ENCODE measurements around the gene TBX6. TPM values are rescaled to one million over a fixed set of nuclear protein-coding genes. Genes with fewer than 3 reads are reported as not detected.

TBX6 gene
- total RNA-seq, 1 donor from 2014 or later, result 2.7 TPM

DNA sequence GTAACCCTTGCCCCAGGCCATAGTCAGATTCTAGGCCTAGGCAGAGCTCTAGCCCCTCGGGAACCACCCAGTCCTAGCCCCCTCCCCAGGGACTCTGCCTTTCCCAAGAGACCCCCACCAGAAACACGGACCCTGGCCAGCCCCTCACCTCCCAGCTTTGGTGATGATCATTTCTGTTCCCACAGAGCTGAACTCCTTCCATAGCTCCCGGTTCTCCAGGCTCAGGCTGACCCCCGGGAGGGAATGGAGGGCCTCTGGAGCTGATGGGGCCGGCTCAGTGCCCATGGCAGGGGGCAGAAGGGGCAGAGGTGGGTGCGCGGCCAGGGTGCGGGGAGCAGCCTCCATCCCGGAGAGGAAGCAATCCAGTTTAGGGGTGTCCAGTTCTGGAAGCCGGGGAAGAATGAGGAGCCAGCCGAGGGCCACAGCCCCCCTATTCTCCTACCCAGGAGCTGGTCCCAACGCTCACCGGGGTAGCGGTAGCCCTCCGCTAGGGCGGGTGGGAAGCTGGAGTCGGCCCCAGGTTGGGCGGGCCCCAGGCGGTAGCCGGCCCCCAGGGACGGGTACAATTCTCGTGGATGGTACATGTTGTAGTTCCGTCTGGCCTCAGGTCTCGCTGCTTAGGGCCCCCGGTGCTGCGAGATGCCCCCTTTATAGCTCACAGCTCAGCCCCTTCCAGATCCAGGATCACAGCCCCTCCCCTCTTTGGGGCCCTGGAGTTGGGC is 953 bp downstream of the TBX6 start:
- DNase-seq (ENCODE audit: low spot score in 2 of 2, unreplicated experiment in 2 of 2), result no peak
- Mint-ChIP-seq H3K4me3 (peak overlapping the region; percentile 47), H3K27me3 (ENCODE audit: low read depth) (no peaks in the 10 kb centered on the region), H3K4me1 (peaks cover 30% of the 10 kb centered on the region), H3K36me3 (peaks cover 13% of the 10 kb centered on the region), H3K27ac (no peak overlapping the region), H3K9me3 (no peaks in the 10 kb centered on the region)
- TF ChIP-seq CTCF (IDR thresholded peaks at IDR 0.05; ENCODE audit: unreplicated experiment), result no peak

DNA sequence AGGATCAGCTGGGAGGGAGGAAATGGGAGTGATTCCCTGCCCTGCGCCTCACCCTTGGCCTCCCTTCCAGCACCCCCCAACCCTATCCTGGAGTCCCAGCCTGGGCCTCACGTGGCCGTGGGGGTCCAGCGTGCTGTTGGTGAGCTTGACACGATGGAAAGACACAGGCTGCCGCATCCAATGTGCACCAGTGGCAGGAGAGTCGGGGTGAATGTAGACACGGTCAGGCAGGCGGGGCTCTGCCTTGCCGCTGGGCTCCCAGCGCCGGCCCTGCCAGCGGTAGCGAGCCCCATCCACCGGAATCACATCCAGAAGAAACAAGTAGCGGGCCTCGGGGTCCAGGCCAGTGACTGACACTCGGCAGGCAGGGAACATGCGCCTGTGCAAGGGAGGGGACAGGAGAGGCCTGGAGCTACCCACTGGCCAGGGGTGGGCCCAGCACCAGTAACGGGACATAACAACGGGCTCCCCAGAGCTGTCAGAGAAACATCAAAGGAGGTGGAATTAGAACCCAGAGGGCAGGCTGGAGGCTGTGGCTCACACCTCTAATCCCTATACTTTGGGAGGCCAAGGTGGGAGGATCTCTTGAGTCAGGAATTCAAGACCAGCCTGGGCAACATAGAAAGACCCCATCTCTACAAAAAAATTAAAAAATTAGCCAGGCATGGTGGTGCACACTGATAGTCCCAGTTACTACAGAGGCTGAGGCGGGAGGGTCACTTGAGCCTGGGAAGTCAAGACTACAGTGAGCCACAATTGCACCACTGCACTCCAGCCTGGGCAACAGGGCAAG is 2.7 kb downstream of the TBX6 start:
- Mint-ChIP-seq H3K27me3 (ENCODE audit: low read depth) (no peaks in the 10 kb centered on the region), H3K9me3 (no peaks in the 10 kb centered on the region), H3K4me3 (no peak overlapping the region), H3K27ac (no peak overlapping the region), H3K36me3 (peaks cover 10% of the 10 kb centered on the region), H3K4me1 (peaks cover 19% of the 10 kb centered on the region)
- TF ChIP-seq CTCF (IDR thresholded peaks at IDR 0.05; ENCODE audit: unreplicated experiment), result no peak
- DNase-seq (ENCODE audit: low spot score in 2 of 2, unreplicated experiment in 2 of 2), result no peak

DNA sequence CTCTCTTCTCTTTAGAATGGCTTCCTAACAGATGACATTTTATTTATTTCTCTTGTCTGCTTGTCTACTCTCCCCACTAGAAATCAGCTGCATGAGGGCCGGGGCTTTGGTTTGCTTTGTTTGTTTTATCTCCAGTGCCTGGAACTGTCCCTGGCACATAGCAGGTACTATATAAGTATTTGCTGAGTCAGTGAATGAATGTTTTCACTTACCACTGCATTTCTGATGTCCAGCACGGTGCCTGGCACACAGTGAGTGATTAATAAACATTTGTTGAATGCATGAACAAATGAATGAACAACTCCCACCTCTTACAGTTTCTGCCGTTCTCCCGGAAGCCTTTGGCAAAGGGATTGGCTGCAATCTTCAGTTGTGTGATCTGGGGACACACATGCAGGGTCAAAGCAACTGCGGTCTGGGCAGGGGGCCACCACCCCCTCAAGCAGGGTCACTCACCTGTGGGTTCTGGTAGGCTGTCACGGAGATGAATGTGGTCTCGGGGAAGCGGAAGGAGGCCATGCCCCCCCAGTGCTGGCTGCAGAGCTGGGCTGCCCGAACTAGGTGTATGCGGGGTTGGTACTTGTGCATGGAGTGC is 3.4 kb downstream of the TBX6 start:
- Mint-ChIP-seq H3K36me3 (peaks cover 9% of the 10 kb centered on the region), H3K4me1 (peaks cover 19% of the 10 kb centered on the region), H3K27ac (peak overlapping the region; percentile 60), H3K9me3 (no peaks in the 10 kb centered on the region), H3K27me3 (ENCODE audit: low read depth) (no peaks in the 10 kb centered on the region), H3K4me3 (no peak overlapping the region)
- no peak for DNase-seq (ENCODE audit: low spot score in 2 of 2, unreplicated experiment in 2 of 2)
- TF ChIP-seq CTCF (IDR thresholded peaks at IDR 0.05; ENCODE audit: unreplicated experiment), result no peak

GRCh38 chr16:30087181-30087898 is 4.4 kb downstream of the TBX6 start:
- no peaks in the 10 kb centered on the region for H3K9me3 Mint-ChIP-seq
- no peak overlapping the region for H3K27ac Mint-ChIP-seq
- no peaks in the 10 kb centered on the region for H3K27me3 Mint-ChIP-seq (ENCODE audit: low read depth)
- no peak for DNase-seq (ENCODE audit: low spot score in 2 of 2, unreplicated experiment in 2 of 2)
- peaks cover 14% of the 10 kb centered on the region for H3K4me1 Mint-ChIP-seq
- H3K4me3 Mint-ChIP-seq, result no peak overlapping the region
- H3K36me3 Mint-ChIP-seq, result peaks cover 15% of the 10 kb centered on the region
- no peak for TF ChIP-seq CTCF (IDR thresholded peaks at IDR 0.05; ENCODE audit: unreplicated experiment)

DNA sequence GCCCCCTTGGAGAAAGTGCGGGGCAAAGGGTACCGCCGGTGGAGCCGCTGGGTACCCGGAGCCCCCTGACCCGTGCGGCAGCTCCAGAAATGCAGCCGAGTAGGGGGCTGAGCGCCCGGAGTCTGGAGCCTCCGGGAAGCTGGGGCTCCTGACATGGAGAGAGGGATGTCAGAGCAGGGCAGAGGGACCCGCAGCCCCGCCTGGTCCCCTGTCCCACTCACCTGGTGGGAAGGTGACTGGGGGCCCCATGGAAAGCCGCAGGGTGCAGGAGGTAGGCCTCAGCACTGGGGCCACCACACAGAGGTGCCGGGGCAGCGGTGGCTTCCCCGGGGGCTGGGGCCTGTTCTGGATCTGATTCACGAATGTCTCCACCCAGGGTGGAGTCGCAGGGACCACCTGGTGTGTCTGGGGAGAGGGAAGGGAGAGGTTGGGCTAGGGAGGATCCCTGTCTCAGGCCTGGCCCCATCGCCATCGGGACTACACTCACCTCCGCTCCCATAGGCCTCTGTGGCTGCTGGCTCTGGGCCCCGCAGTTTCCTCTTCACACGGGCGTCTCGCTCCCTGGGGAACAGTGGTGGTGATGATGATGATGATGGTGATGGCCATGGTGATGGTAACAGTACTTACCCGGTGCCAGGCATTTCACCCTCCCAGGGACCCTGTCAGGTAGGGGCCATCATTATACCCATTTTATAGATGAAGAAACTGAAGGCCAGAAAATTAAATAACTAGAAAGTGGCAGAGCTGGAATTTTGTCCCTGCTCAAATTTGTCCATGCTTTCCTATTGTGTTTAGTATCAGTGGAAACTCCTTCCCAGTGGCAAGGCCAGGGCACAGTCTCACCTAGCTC is 5.2 kb downstream of the TBX6 start:
- Mint-ChIP-seq H3K36me3 (peaks cover 21% of the 10 kb centered on the region), H3K4me1 (peaks cover 8% of the 10 kb centered on the region), H3K27ac (no peak overlapping the region), H3K27me3 (ENCODE audit: low read depth) (no peaks in the 10 kb centered on the region), H3K4me3 (no peak overlapping the region), H3K9me3 (no peaks in the 10 kb centered on the region)
- TF ChIP-seq CTCF (IDR thresholded peaks at IDR 0.05; ENCODE audit: unreplicated experiment), result no peak
- no peak for DNase-seq (ENCODE audit: low spot score in 2 of 2, unreplicated experiment in 2 of 2)

Measured in mesothelial cell of epicardium (in vitro differentiated cells).